ENCODE measurements around the gene RPL9. TPM values are rescaled to one million over a fixed set of nuclear protein-coding genes. Genes with fewer than 3 reads are reported as not detected.
"Not testable (repeated sequence)": the region's sequence is repeated elsewhere in the genome, so short reads cannot be mapped to it uniquely, and the experiment has no call there.

RPL9 gene
- 1,000 to 10,000 TPM; 1,536 to 3,891 (median 1,936) TPM for total RNA-seq

DNA sequence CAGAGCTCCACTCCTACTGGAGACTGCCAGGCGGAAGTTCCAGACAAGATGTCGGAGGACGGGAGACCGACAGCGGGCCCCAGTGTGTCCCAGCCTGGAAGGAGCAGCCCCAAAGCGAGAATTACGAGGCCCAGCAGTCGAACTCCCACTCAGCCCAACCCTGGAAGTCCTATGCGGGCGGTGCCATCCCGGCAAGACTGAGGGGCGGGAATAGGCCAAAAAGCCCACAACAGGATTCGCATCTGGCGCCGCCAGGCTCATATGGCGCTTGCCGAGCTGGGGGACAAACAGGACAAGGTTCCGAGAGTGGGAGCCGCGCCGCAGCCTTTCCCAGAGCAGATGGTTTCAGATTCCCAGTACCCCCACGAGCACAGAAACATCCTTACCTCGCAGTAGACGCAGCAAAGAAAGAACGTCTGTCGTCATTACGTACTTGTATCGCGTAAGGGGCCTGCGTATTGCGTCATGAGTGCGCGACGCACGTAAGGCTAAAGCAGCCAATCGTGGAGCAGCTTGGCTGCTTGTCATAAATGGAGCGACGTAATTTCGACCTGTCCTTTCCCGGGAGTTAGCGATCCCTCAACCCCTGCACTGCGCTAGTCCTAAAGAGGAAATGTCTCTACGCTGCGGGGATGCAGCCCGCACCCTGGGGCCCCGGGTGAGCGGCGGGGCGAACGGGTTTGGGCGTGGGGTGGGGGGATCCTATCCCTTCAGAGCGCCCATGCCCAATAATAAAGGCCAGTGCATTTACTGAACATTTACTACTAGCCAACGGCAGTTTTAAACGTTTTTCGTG, at the start of gene RPL9, which contains the start of gene LIAS:
Gene RPL9, minus strand, starts transcription at position 418 of the 796 bp plus-strand sequence. CDS start 483 bp downstream, outside the sequence.
Gene LIAS, plus strand, starts transcription at position 552 of the 796 bp plus-strand sequence. Its CDS starts 62 bp downstream, at position 614.
- Histone ChIP-seq H3K27ac (peak within 1 kb of the TSS; percentile 77 to 91), H3K4me1 (replicated peaks in 1 of 2) (peaks cover 14 to 15% of the 10 kb centered on the region in 2 donors), H3K4me3 (peak within 1 kb of the TSS; percentile 72 to 98 (median 79))
- in situ Hi-C loops (cut with MboI; ENCODE audit: low pct_unique_long_range_greater_than_20kb in 2 of 9, low sequenced_read_pairs in 9 of 9, unreplicated experiment in 9 of 9): loop anchor here in 2 of 9 experiments (25.0 kb wide), 1 partner anchor 504 kb away; no protein-coding TSS in a partner anchor
- WGBS, 10 experiments: 0 to 2% (median 0%) methylated on average over 5 to 35 of the region's 55 CpGs; no CpG with 5 or more reads in 3 of the 10 experiments
- ATAC-seq (replicated peaks in 6 of 8): peak; percentile 85 to 98 (median 96)

DNA sequence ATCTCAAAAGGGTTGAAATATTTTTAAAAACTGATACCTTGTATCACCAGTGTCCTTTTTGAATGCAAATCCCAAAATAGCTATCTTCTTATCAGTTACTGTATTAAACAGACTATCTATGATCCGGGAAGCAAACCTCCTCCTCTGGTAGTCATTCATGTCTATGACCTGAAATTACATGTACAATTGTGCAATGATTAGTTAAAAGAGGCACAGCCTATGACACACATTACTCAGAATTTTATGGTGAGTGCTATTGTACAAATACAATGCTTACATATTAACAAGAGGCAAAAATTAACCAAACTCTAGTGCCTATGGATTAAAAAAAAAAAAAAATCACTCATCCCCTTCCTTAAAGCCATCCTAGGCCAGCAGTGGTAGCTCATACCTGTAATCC, 46.9 kb upstream of the RPL9 start:
- Histone ChIP-seq H3K27ac (no peak overlapping the region), H3K4me1 (replicated peaks in 1 of 2) (no peaks in the 10 kb centered on the region), H3K4me3 (no peak overlapping the region)
- WGBS, 10 experiments: 38 to 100% (median 100%) methylated on average over 1 of the region's 1 CpG; no CpG with 5 or more reads in 2 of the 10 experiments
- ATAC-seq (replicated peaks in 6 of 8): no peak
- in situ Hi-C loops (cut with MboI; ENCODE audit: low pct_unique_long_range_greater_than_20kb in 2 of 9, low sequenced_read_pairs in 9 of 9, unreplicated experiment in 9 of 9): no loop called here

DNA sequence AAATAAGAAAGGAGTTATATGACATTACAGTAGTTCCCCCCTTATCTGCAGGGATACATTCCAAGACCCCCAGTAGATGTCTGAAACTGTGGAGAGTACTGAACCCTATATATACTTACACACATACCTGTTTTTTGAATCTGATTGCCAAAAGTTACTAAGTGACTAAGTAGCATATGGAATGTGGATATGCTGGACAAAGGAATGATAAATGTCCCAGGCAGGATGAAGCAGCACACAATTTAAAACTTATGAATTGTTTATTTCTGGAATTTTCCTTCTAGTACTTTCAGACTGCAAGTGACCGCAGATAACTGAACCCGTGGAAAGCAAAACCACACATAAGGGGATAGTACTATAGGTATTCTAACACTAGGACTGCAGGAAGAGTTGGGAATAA, 45.8 kb upstream of the RPL9 start:
- no peak for ATAC-seq (replicated peaks in 6 of 8)
- in situ Hi-C loops (cut with MboI; ENCODE audit: low pct_unique_long_range_greater_than_20kb in 2 of 9, low sequenced_read_pairs in 9 of 9, unreplicated experiment in 9 of 9): no loop called here
- H3K4me3 ChIP-seq: no peak overlapping the region
- H3K27ac ChIP-seq: no peak overlapping the region
- WGBS, 10 experiments: 73 to 100% (median 93%) methylated on average over 2 of the region's 2 CpGs; no CpG with 5 or more reads in 4 of the 10 experiments
- H3K4me1 ChIP-seq (replicated peaks in 1 of 2): no peaks in the 10 kb centered on the region

DNA sequence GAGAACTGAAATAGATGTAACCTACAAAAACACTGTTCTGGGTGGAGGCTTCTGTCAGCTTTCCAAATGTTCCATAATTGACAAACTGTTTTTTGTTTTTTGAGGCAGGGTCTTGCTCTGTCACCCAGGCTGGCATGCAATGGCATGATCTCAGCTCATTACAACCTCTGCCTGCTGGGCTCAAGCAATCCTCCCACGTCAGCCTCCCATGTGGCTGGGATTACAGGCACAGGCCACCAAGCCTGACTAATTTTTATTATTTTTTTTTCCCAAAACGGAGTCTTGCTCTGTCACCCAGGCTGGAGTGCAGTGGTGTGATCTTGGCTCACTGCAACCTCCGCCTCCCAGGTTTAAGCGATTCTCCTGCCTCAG, 43.9 kb upstream of the RPL9 start:
- ATAC-seq (replicated peaks in 6 of 8); in situ Hi-C loops (cut with MboI; ENCODE audit: low pct_unique_long_range_greater_than_20kb in 2 of 9, low sequenced_read_pairs in 9 of 9, unreplicated experiment in 9 of 9); H3K4me1 ChIP-seq (replicated peaks in 1 of 2); H3K27ac ChIP-seq; H3K4me3 ChIP-seq: not testable (repeated sequence)
- WGBS, 10 experiments: 17 to 100% (median 75%) methylated on average over 1 to 2 of the region's 4 CpGs; no CpG with 5 or more reads in 7 of the 10 experiments

DNA sequence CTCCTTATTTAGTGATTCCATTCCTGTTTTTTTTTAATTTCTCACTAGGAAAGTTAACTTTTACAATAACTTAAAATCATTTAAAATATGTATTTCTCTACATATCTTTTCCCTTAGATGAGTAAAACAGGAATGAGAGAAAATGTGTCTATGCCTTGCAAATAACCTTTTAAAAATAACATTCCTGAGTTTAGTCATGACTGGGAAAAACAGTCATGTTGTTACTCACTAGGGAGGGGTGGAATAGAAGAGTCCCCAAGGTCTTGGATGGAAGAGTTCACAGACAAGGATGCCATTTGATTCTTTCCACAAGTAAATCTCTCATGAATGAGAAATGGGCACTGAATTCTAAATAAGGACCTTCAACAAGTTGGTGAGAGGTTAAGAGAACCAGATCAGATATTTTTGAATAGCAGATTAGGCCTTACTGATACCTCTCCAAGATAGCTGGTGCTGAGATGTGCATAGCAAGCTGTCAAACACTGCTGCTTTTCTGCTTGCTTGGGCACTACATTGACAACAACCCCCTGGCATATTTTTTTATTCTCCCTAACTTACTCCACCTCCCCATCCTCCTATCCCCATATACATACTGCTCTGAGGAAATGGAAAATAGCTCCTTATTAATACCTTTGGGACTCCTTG, 43.4 kb upstream of the RPL9 start:
- no peak overlapping the region for H3K4me3 ChIP-seq
- H3K27ac ChIP-seq: no peak overlapping the region
- in situ Hi-C loops (cut with MboI; ENCODE audit: low pct_unique_long_range_greater_than_20kb in 2 of 9, low sequenced_read_pairs in 9 of 9, unreplicated experiment in 9 of 9): no loop called here
- ATAC-seq (replicated peaks in 6 of 8): peak in 3 of 8 experiments; percentile 24 to 96 (median 95)
- no peaks in the 10 kb centered on the region for H3K4me1 ChIP-seq (replicated peaks in 1 of 2)

DNA sequence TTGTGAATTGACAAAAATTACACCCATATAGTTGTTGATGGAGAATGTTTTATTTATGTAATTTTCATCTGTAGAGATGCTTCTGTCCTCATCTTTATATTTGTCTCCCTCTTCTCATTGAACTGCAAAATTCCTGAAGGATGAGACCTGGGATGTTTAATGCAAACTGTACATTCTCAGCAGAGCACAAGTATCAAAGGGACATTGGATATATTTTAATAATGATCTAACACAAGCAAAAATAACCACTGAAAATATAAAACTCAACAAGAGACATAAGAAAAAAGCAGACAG, 40.0 kb upstream of the RPL9 start:
- in situ Hi-C loops (cut with MboI; ENCODE audit: low pct_unique_long_range_greater_than_20kb in 2 of 9, low sequenced_read_pairs in 9 of 9, unreplicated experiment in 9 of 9): no loop called here
- H3K27ac ChIP-seq: no peak overlapping the region
- no peaks in the 10 kb centered on the region for H3K4me1 ChIP-seq (replicated peaks in 1 of 2)
- ATAC-seq (replicated peaks in 6 of 8): no peak
- H3K4me3 ChIP-seq: no peak overlapping the region

DNA sequence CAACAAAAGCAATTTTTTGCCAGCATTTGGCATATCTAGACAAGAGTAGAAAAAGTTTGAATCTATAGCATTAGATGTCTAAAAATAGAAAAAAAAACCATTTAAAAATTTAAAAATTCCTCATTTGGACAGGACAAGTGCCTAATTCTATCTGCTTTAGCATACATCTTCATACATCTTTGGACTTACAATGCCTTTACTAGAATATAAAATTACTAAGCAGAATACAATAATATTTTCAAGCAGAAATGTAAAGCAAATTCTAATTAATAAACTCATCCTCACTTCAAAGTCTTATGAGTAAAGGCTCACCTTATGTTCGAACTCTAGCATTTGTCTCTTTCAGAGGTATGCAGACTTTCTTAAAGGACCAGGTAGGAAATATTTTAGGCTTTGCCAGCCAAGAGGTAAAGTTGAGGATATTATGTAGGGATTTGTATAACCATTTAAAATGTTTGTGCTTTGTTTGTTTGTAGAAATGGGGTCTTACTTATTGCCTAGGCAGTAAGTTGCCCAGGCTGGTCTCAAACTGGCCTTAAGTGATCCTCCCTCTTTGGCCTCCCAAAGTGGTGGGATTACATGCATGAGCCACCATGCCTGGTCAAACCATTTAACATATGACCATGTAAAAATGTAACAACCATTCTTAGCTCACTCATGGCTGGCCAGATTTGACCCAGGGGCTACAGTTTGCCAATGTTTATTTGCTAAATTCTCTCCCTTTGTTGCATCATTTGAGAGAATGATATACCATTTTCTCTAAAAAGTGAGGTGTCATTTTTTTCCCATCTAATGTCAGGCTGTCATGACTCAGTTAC, 39.4 kb upstream of the RPL9 start:
- Histone ChIP-seq H3K27ac (no peak overlapping the region), H3K4me1 (replicated peaks in 1 of 2) (no peaks in the 10 kb centered on the region), H3K4me3 (no peak overlapping the region)
- in situ Hi-C loops (cut with MboI; ENCODE audit: low pct_unique_long_range_greater_than_20kb in 2 of 9, low sequenced_read_pairs in 9 of 9, unreplicated experiment in 9 of 9): no loop called here
- no peak for ATAC-seq (replicated peaks in 6 of 8)
- 83 to 100% (median 100%) methylated on average over 1 of the region's 1 CpG; no CpG with 5 or more reads in 2 of the 10 experiments for WGBS, 10 experiments

DNA sequence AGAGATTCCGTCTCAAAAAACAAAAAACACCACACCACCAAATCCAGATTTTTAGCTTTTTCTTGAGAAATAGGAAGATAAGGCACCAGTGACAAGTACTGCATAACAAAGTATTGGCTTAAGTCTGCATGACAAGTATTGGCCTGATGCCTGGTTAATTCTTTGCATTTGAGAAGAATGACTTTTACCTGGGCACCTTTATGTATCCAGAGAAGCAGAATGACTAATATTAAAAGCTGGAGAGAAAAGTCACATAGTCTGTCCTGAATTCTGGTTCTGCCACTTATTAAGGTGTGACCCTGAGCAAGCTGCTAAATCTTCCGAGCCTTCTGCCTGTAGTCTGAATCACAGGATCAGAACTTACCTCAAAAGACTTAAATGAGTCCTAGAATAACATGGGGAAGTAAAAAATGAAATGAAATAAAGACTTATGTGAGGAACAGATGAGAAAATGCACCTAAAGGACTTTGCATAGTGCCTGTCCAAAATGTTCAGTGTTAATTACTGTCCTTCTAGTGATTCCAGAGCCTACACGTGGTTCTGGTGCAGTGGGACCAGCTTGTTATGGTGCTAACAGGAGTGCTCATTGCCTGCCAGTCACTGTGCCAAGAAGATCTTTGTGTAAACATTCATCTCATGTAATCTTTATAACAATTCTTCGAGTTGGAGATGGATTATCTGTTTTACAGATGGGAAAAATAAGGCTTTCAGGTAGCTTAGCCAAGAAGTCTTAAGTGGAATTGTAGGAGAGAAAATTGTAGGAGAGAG, 36.9 kb upstream of the RPL9 start:
- peak in 1 of 8 experiments; percentile 29 for ATAC-seq (replicated peaks in 6 of 8)
- no peak overlapping the region for H3K4me3 ChIP-seq
- no peaks in the 10 kb centered on the region for H3K4me1 ChIP-seq (replicated peaks in 1 of 2)
- in situ Hi-C loops (cut with MboI; ENCODE audit: low pct_unique_long_range_greater_than_20kb in 2 of 9, low sequenced_read_pairs in 9 of 9, unreplicated experiment in 9 of 9): no loop called here
- 0 to 87% (median 77%) methylated on average over 1 to 4 of the region's 4 CpGs; no CpG with 5 or more reads in 1 of the 10 experiments for WGBS, 10 experiments
- H3K27ac ChIP-seq: no peak overlapping the region

DNA sequence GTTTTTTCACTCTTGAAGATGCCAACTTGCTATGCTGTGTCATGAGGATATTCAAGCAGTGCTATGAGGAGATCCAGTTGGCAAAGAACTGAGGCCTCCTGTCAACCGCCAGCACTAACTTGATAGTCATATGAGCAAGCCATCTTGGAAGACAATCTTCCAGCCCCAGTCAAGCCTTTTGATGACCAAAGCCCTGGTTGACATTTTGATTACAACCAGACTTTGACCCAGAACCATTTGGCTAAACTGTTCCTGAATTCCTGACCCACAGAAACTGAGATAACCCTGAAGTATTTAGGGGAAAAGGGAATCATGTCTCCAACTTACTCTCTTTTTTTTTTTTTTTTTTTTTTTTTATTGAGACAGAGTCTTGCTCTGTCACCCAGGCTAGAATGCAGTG, 35.6 kb upstream of the RPL9 start:
- Histone ChIP-seq H3K4me1 (replicated peaks in 1 of 2) (no peaks in the 10 kb centered on the region), H3K27ac (no peak overlapping the region), H3K4me3 (no peak overlapping the region)
- 67 to 100% (median 86%) methylated on average over 1 of the region's 1 CpG; no CpG with 5 or more reads in 5 of the 10 experiments for WGBS, 10 experiments
- ATAC-seq (replicated peaks in 6 of 8): no peak
- in situ Hi-C loops (cut with MboI; ENCODE audit: low pct_unique_long_range_greater_than_20kb in 2 of 9, low sequenced_read_pairs in 9 of 9, unreplicated experiment in 9 of 9): no loop called here

DNA sequence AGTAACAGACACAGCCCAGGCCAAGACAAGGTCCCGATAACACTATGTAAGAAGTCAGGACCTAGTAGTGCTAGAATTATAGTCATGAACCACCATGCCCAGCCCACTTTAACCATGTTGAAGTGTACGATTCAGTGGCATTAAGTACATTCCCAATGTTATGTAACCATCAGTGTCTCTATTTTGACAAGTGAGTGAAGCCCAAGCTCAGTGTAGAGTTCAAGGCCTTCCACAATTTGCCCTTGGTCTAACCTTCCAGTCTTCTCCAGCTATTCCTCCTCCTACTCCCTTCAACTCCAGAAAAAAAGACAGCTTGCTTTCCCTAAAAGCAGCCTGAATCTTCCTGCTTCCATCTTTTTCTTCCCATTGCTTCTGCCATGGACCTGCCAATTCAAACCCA, 31.6 kb upstream of the RPL9 start:
- 71 to 100% (median 86%) methylated on average over 1 to 2 of the region's 2 CpGs; no CpG with 5 or more reads in 2 of the 10 experiments for WGBS, 10 experiments
- ATAC-seq (replicated peaks in 6 of 8): no peak
- Histone ChIP-seq H3K27ac (no peak overlapping the region), H3K4me1 (replicated peaks in 1 of 2) (no peaks in the 10 kb centered on the region), H3K4me3 (no peak overlapping the region)
- in situ Hi-C loops (cut with MboI; ENCODE audit: low pct_unique_long_range_greater_than_20kb in 2 of 9, low sequenced_read_pairs in 9 of 9, unreplicated experiment in 9 of 9): no loop called here

DNA sequence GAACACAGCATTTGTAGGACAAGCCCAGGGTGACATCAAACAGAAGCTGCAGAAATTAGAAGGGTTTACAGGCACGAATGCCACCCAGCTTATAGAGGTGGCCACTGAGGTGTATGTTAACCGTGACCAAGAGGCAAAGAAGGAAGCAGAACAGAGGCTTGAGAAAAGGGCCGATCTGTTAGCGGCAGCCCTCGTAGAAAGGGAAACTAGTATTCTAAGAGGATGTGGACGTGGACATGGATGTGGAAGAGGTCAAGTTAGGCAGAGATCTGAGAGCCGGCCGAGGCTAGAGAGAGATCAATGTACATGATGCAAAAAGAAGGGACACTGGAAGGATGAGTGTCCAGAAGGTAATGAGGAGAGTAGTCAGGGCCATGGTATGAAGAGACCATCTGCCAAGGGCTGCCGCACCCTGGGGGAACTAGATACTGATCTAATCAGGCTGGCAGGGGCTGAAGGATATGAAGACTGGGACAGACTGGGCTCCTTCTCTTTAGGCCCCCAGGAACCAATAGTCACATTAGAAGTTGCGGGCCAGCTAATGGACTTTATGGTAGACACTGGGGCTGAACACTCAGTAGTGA, 27.6 kb upstream of the RPL9 start:
- H3K4me3 ChIP-seq: no peak overlapping the region
- no peaks in the 10 kb centered on the region for H3K4me1 ChIP-seq (replicated peaks in 1 of 2)
- no peak for ATAC-seq (replicated peaks in 6 of 8)
- H3K27ac ChIP-seq: no peak overlapping the region
- in situ Hi-C loops (cut with MboI; ENCODE audit: low pct_unique_long_range_greater_than_20kb in 2 of 9, low sequenced_read_pairs in 9 of 9, unreplicated experiment in 9 of 9): no loop called here
- WGBS, 10 experiments: 61 to 100% (median 79%) methylated on average over 1 to 9 of the region's 10 CpGs

DNA sequence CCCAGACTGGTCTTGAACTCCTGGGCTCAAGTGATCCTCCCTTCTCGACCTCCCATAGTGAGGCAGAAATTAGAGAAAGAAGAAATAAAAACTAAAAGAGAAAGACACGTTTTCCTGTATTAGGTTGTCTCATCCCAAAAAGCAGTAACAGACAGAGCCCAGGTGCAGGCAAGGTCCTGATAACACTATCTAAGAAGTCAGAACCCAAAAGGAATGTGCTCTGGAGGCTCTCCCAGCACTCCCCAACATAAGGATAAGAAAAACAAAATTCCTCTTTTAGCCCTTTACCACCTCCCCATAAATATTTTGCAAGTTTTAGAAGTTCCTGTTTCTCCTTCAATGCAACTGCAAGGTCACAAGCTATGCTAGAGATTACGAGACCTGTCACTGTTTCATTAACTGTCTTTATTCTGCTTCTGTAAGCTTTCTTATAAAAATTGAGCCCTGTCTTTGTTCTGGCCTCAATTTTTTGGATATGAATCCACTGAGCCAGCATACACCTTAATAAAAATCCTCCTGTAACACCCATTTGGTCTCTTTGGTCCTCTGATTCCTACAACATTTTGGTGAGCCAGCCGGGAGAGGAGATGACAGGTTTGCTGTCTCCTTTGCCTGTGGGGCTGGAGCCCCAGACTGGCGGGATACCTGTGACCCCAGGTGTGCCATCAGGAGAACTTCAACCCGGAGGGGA, 26.0 kb upstream of the RPL9 start:
- in situ Hi-C loops (cut with MboI; ENCODE audit: low pct_unique_long_range_greater_than_20kb in 2 of 9, low sequenced_read_pairs in 9 of 9, unreplicated experiment in 9 of 9): no loop called here
- Histone ChIP-seq H3K4me3 (no peak overlapping the region), H3K27ac (no peak overlapping the region), H3K4me1 (replicated peaks in 1 of 2) (no peaks in the 10 kb centered on the region)
- 38 to 92% (median 79%) methylated on average over 2 to 6 of the region's 6 CpGs; no CpG with 5 or more reads in 1 of the 10 experiments for WGBS, 10 experiments
- no peak for ATAC-seq (replicated peaks in 6 of 8)

Data from motor neuron (in vitro differentiated cells).